Measurements from ENCODE around the gene IMPA2. TPM values are rescaled to one million over a fixed set of nuclear protein-coding genes. Genes with fewer than 3 reads are reported as not detected.

Gene IMPA2
- total and polyA plus RNA-seq, 2 of the 4 experiments (the other 2 are of a cell fraction) = 5.4 to 5.5 TPM

DNA sequence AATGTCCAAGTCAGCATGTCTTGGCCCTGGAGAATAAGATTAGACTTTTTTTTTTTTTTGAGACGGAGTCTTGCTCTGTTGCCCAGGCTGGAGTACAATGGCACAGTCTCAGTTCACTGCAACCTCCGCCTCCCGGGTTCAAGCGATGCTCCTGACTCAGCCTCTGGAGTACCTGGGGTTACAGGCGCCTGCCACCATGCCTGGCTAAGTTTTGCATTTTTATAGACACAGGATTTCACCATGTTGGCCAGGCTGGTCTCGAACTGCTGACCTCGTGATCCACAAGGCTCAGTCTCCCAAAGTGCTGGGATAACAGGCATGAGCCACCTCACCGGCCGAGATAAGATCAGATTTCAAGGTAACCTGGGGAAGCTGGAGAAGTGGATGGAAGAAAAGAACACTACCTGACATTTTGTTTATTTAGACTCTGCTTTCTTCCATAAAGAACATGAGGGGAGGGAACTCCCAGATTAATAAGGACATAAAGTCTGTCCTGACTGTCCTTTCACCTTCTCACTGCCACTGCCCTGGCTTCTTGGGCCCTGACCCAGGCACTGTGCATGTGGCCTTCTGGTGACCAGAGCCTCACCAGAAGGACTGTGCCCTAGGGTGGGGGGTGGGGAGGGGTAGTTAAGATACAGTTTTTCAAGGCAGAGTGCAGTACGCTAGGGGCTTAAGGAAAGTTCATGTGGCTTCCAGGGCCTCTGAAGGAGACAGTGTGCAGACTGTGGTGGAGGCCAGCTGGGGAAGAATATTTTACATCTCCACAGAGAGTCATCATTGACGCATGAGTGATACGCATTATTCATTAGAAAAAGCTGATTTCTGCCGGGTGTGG lies 4.8 kb upstream of the IMPA2 start:
- Histone ChIP-seq H2BK120ac (ENCODE audit: low read depth, low read length) (no peak overlapping the region), H4K5ac (ENCODE audit: low read depth, low read length) (peak overlapping the region; percentile 2; the same call in 1 of the 2 replicates), H3K9me1 (ENCODE audit: insufficient read depth, low read length) (no peaks in the 10 kb centered on the region), H2BK15ac (ENCODE audit: low read depth, low read length) (no peak overlapping the region), H3K4me1 (ENCODE audit: control insufficient read depth, insufficient read depth, low read length) (peaks cover 3% of the 10 kb centered on the region; the same call in 1 of the 2 replicates), H4K91ac (ENCODE audit: insufficient read depth, low read depth, low read length) (no peak overlapping the region; the same call in 1 of the 2 replicates), H3K4ac (ENCODE audit: low read depth, low read length) (0 out of 2 replicates have a peak overlapping the region, but pooled peaks have one; percentile 18), H2BK20ac (ENCODE audit: low read depth, low read length) (no peak overlapping the region), H2AFZ (replicated peaks; ENCODE audit: low read length, poor library complexity) (no peak overlapping the region), H3K79me1 (ENCODE audit: low read depth in 1 of 2, low read length in 2 of 2) (no peaks in the 10 kb centered on the region), H4K8ac (ENCODE audit: low read depth in 2 of 2, low read length in 2 of 2) (no peak overlapping the region), H2BK5ac (ENCODE audit: low read depth, low read length, poor library complexity, severe bottlenecking) (peak overlapping the region; percentile 56), H3K14ac (replicated peaks; ENCODE audit: low read depth, low read length) (no peak overlapping the region), H3K18ac (ENCODE audit: low read depth, low read length) (peak overlapping the region; percentile 13; the same call in 1 of the 2 replicates), H4K20me1 (ENCODE audit: insufficient read depth, low read length) (no peaks in the 10 kb centered on the region), H3K9me3 (ENCODE audit: control insufficient read depth, insufficient read depth, low read length) (no peaks in the 10 kb centered on the region), H3K36me3 (ENCODE audit: control insufficient read depth, insufficient read depth, low read length) (no peaks in the 10 kb centered on the region), H3K4me2 (ENCODE audit: low read depth, low read length) (no peak overlapping the region), H2AK9ac (replicated peaks; ENCODE audit: low read depth, low read length, poor library complexity) (no peak overlapping the region), H3K23ac (ENCODE audit: low read depth, low read length) (no peak overlapping the region), H3K27me3 (ENCODE audit: control insufficient read depth, insufficient read depth, low read length) (no peaks in the 10 kb centered on the region), H2AK5ac (ENCODE audit: low read depth, low read length) (no peak overlapping the region), H3K27ac (ENCODE audit: insufficient read depth, low read length) (peak overlapping the region; percentile 10; the same call in 1 of the 2 replicates), H3K4me3 (ENCODE audit: insufficient read depth, low read depth, low read length) (no peak overlapping the region), H3K56ac (ENCODE audit: extremely low read depth, insufficient read depth, low read length) (no peak overlapping the region), H3K9ac (ENCODE audit: low read depth, low read length) (no peak overlapping the region)
- no TSS peak for BruUV-seq (replicated peaks)
- CTCF ChIA-PET = interaction anchor here (0.6 to 0.7 kb wide), 2 partner anchors 325 to 840 kb away, joined by 3 read pairs; no protein-coding TSS in a partner anchor
- 98% methylated on average over 7 of the region's 13 CpGs; no CpG with 5 or more reads in 1 of the 2 experiments for WGBS, 2 experiments (ENCODE audit: extremely low coverage in 2 of 2, insufficient read length in 1 of 2)
- in situ Hi-C loops (cut with MboI; ENCODE audit: low sequenced_read_pairs) = no loop called here
- no peak for TF ChIP-seq CEBPB (IDR thresholded peaks at IDR 0.05; ENCODE audit: low read depth, low read length)
- TF ChIP-seq, protein P1, sequence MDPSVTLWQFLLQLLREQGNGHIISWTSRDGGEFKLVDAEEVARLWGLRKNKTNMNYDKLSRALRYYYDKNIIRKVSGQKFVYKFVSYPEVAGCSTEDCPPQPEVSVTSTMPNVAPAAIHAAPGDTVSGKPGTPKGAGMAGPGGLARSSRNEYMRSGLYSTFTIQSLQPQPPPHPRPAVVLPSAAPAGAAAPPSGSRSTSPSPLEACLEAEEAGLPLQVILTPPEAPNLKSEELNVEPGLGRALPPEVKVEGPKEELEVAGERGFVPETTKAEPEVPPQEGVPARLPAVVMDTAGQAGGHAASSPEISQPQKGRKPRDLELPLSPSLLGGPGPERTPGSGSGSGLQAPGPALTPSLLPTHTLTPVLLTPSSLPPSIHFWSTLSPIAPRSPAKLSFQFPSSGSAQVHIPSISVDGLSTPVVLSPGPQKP (IDR thresholded peaks at IDR 0.05; ENCODE audit: borderline replicate concordance, low read depth, low read length) = no peak
- no peak for TF ChIP-seq SMC3 (IDR thresholded peaks at IDR 0.05; ENCODE audit: low read depth, low read length)
- TF ChIP-seq RFX5 (IDR thresholded peaks at IDR 0.05; ENCODE audit: low read depth, low read length) = no peak
- TF ChIP-seq, protein P2, sequence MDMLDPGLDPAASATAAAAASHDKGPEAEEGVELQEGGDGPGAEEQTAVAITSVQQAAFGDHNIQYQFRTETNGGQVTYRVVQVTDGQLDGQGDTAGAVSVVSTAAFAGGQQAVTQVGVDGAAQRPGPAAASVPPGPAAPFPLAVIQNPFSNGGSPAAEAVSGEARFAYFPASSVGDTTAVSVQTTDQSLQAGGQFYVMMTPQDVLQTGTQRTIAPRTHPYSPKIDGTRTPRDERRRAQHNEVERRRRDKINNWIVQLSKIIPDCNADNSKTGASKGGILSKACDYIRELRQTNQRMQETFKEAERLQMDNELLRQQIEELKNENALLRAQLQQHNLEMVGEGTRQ (IDR thresholded peaks at IDR 0.05; ENCODE audit: low read depth, low read length) = no peak
- ATAC-seq (ENCODE audit: low read depth) (no peak), DNase-seq (peak; percentile 74)
- dilution Hi-C loops (cut with HindIII; ENCODE audit: low sequenced_read_pairs, unreplicated experiment) = no loop called here
- intact Hi-C loops (cut with micrococcal nuclease) = no loop called here
- POLR2A ChIA-PET (ENCODE audit: unreplicated experiment) = no interaction called here
